Activated CD4-positive, alpha-beta memory T cell treated with anti-CD3 and anti-CD28 coated beads, Interleukin-2, amount 10 ng/mL, durations not matched to agents 7 days and 5 days (primary cell): ENCODE results near the gene SKI. TPM values are rescaled to one million over a fixed set of nuclear protein-coding genes. Genes with fewer than 3 reads are reported as not detected.

ENCODE experiments used
- CTCF ChIA-PET: fragments of 350-600 bp; sonication (Branson Sonifier 250); formaldehyde crosslinking; loops from one replicate; lab custom pipeline; 2021; ENCODE audit warnings: antibody characterized with exemption, inconsistent platforms; lab: Charles Lee
- POLR2A ChIA-PET: fragments of 350-600 bp; sonication (Branson Sonifier 250); formaldehyde crosslinking; loops from one replicate; lab custom pipeline; 2021; ENCODE audit warnings: antibody characterized with exemption; lab: Charles Lee
- DNase-seq: peaks from one replicate; pipeline ENCODE4 v3.0.0-alpha.2; 2020
- H3K27ac Mint-ChIP-seq: one replicate; pipeline ENCODE4 v1.8.0; 2021; ENCODE audit warnings: mild to moderate bottlenecking, mixed read lengths
- H3K27me3 Mint-ChIP-seq: one replicate; pipeline ENCODE4 v1.8.0; 2021; ENCODE audit warnings: mixed read lengths
- H3K36me3 Mint-ChIP-seq: one replicate; pipeline ENCODE4 v1.8.0; 2021; ENCODE audit warnings: low read depth, mixed read lengths
- H3K4me1 Mint-ChIP-seq: one replicate; pipeline ENCODE4 v1.8.0; 2021; ENCODE audit warnings: mixed read lengths
- H3K4me3 Mint-ChIP-seq: one replicate; pipeline ENCODE4 v1.8.0; 2021; ENCODE audit warnings: mild to moderate bottlenecking, mixed read lengths
- H3K9me3 Mint-ChIP-seq: one replicate; pipeline ENCODE4 v1.8.0; 2021; ENCODE audit warnings: mixed read lengths
- total RNA-seq, 2 experiments: library from RNA; stranded (reverse); gene quantifications; one replicate each; pipeline ENCODE4 v1.2.3, GENCODE V29; 2021

The SKI gene
- total RNA-seq: 10 to 100 TPM; 58.0 to 61.5 TPM

DNA sequence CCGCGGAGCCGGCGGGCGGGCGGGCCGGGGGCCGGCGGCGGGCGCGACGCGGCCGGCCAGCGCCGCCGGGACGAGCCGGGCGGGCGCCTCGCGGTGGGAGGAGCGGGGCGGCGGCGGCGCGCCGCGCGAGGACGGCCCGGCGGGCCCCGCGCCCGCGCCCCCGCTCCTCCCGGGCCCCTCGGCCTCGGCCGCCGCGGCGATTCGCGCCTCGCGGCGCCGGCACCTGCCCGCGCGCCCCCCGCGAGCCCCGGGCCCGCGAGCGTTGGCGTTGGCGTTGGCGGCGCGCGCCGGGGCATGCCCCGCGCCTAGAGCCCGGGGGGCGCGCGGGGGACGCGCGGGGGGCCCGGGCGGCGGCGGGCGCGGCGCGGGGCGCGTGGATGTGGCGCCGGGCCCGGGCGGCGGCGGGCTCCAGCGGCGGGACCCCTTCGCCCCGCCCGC lies at the start of gene SKI:
SKI (plus strand) TSS at position 163 of the 438 bp plus-strand sequence. CDS start 448 bp downstream, outside the sequence.
- H3K9me3 Mint-ChIP-seq: no peaks in the 10 kb centered on the region
- peak within 1 kb of the TSS; percentile 92 for H3K27ac Mint-ChIP-seq
- no peak for DNase-seq
- peaks cover 37% of the 10 kb centered on the region for H3K36me3 Mint-ChIP-seq
- peak within 1 kb of the TSS; percentile 98 for H3K4me3 Mint-ChIP-seq
- ChIA-PET POLR2A (interaction anchor here (0.8 to 9.5 kb wide), 12 partner anchors 9 to 319 kb away, joined by 3 to 148 read pairs (median 8); no protein-coding TSS in a partner anchor), CTCF (interaction anchor here (1.3 to 2.5 kb wide), 2 partner anchors 81 to 154 kb away, joined by 7 read pairs; no protein-coding TSS in a partner anchor)
- peaks cover 22% of the 10 kb centered on the region for H3K4me1 Mint-ChIP-seq
- H3K27me3 Mint-ChIP-seq: peaks cover 3% of the 10 kb centered on the region

DNA sequence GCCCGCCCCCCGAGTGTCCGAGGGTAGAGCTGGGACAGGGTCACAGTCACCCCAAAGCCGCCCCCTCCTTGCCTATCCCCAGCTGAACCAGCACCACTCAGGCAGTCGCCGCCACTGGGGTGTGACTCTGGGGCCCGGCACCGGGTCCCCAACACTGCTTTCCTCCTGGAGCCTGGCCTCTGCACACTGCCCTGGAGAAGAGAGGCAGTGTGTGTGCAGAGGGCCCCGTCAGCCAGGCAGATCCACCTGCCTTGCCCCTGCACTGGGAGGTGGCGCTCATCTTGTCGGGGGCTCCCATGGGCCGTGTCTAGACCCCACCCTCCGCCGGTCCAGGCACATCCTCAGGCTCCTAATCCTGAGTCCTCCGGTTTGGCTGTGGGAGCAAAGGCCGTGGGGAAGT lies 49.2 kb upstream of the SKI start:
- H3K27ac Mint-ChIP-seq: no peak overlapping the region
- no peaks in the 10 kb centered on the region for H3K27me3 Mint-ChIP-seq
- no peaks in the 10 kb centered on the region for H3K9me3 Mint-ChIP-seq
- DNase-seq: no peak
- no peak overlapping the region for H3K4me3 Mint-ChIP-seq
- ChIA-PET POLR2A (interaction anchor here (0.7 kb wide), 1 partner anchor 16 kb away, joined by 3 read pairs; the partner anchor contains the start of gene FAAP20), CTCF (no interaction called here)
- H3K36me3 Mint-ChIP-seq: no peaks in the 10 kb centered on the region
- H3K4me1 Mint-ChIP-seq: no peaks in the 10 kb centered on the region

DNA sequence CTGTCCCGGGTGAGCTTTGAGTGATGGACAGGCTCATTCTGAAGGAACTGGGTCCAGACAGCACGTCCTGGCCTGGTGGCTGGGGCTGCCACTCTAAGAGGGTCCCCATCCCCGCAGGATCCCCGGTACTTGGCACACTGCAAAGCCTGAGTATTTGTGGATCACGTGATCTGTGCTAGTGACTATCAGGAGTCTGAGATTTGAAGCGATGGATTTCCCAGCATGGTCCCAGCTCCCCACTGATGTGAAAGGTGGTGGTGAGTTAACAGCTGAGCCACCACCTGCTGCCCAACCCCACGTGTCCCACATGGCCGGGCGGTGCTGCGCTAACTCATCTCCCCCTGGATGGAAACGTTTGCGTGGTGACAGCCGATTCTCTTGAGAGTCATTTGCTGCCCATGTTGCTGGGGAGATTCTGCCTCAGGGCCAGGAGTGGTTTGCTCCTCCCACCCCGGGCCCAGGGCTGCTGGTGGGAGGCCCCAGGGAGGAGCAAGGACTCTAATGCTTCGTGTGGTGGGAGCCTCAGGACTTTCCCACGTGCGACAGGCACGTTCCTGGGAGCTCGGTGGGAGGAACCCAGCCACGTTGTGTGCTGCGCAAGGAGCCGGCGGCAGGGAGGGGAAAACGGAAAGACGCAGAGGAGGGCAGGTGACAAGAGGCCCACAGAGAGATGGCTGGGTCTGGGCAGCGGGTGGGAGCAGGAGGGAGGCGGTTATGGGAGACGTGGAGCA lies 48.7 kb upstream of the SKI start:
- no peaks in the 10 kb centered on the region for H3K4me1 Mint-ChIP-seq
- no peak overlapping the region for H3K27ac Mint-ChIP-seq
- H3K4me3 Mint-ChIP-seq: no peak overlapping the region
- no peaks in the 10 kb centered on the region for H3K27me3 Mint-ChIP-seq
- ChIA-PET CTCF (no interaction called here), POLR2A (interaction anchor here (0.7 kb wide), 1 partner anchor 15 kb away, joined by 3 read pairs; the partner anchor contains the start of gene FAAP20)
- no peaks in the 10 kb centered on the region for H3K9me3 Mint-ChIP-seq
- no peak for DNase-seq
- H3K36me3 Mint-ChIP-seq: no peaks in the 10 kb centered on the region

DNA sequence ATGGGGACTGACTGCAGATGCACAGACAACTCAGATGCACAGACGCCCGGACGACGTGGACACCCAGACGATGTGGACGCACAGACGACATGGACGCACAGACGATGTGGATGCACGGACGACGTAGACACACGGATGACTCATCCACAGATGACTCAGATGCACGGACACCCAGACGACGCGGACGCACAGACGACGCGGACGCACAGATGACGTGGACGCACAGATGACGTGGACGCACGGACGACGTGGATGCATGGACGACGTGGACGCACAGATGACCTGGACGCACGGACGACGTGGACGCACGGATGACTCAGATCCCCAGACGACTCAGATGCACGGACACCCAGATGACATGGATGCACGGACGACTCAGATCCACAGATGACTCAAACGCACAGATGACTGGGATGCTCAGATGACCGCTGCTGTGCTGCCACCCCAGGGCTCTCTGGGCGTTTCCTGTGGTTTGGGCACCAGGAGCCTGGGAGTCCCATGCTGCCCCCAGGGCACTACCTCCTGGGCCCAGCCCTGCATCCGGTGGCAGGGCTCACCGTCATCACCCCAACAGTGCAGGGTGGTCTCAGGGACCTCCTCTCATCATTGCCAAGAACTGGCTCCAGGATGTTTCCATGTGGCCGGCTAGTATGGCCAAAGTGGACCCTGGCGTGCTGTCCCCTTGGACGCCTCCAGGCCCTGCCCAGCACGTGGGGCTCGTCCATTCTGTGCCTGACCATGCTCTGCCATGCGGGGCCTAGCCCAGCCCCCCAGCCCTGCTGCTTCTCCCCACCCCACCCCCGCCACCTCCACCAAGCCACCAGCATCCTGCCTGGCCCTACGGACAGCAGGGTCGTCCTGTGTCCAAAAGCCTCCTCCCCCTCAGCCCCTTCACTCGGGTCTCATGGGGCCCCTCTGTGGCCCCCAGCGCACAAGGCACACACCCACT lies 47.5 kb upstream of the SKI start:
- ChIA-PET CTCF (no interaction called here), POLR2A (no interaction called here)
- no peaks in the 10 kb centered on the region for H3K9me3 Mint-ChIP-seq
- H3K36me3 Mint-ChIP-seq: no peaks in the 10 kb centered on the region
- H3K4me1 Mint-ChIP-seq: no peaks in the 10 kb centered on the region
- H3K27me3 Mint-ChIP-seq: no peaks in the 10 kb centered on the region
- DNase-seq: no peak
- H3K27ac Mint-ChIP-seq: no peak overlapping the region
- H3K4me3 Mint-ChIP-seq: no peak overlapping the region

DNA sequence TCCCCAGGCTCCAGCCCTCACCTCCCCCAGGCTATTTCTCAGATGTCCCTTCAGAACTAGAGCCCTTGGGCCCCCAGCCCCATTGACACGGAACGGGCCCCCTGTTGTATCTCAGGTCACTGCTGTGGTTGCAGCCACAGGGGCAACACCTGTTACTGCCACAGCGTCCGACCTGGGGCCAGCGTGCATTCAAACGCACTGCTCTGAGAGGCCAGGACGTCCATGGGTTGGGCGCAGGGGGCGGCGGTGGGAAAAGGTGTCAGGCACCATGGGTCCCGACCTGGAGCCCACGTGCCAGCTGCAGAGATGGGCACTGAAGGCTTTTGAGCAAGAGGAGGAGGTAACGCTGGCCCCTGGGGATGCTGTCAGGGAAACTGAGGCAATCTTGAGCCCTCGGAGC lies 46.8 kb upstream of the SKI start:
- no peak overlapping the region for H3K27ac Mint-ChIP-seq
- POLR2A ChIA-PET: no interaction called here
- no peaks in the 10 kb centered on the region for H3K27me3 Mint-ChIP-seq

DNA sequence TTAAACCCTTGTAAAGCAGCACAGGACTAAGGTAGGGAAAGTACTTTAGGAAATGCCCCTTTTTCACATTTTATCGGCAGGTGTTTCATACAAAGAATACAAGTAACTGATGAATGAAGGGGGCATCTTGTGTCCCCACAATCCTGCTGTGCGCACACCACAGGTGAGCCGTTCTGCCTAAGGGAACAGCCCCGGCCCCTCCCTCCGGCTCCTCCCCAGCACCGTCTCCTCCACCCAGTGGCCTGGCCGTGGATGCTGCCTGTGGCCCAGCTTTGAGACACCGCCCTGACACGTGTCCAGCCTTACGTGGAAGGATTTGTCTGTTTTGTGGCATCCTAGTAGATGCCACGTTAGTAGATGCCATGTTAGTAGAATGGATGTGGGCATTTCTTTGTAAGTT lies 46.4 kb upstream of the SKI start:
- Mint-ChIP-seq H3K4me3 (no peak overlapping the region), H3K36me3 (no peaks in the 10 kb centered on the region), H3K9me3 (no peaks in the 10 kb centered on the region), H3K4me1 (no peaks in the 10 kb centered on the region), H3K27me3 (no peaks in the 10 kb centered on the region), H3K27ac (no peak overlapping the region)
- ChIA-PET CTCF (no interaction called here), POLR2A (no interaction called here)
- DNase-seq: no peak

More for the DNA sequence above, 46.8 kb upstream of the SKI start:
- Mint-ChIP-seq H3K9me3 (no peaks in the 10 kb centered on the region), H3K36me3 (no peaks in the 10 kb centered on the region), H3K4me3 (no peak overlapping the region), H3K4me1 (no peaks in the 10 kb centered on the region)
- CTCF ChIA-PET: no interaction called here
- DNase-seq: no peak

DNA sequence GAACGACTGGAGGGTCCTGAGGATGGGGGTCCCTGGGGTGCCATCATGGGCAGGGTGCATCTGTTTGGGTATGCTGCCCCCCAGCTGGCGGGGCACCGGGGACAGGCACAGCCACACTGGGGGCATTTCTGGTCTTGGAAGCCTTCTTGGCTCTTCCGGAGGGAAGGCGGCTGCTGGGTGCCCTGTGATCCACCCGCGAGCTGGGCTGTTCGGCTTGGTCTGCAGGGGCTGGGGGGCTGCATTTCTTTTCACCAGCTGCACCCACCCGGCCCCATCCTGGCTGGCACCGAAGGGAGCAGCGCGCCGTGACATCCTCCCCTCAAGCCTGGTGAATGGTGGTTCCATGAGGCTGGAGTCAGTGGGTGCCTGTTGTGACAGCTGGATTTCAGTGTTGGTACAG lies 45.7 kb upstream of the SKI start:
- Mint-ChIP-seq H3K4me1 (no peaks in the 10 kb centered on the region), H3K9me3 (no peaks in the 10 kb centered on the region), H3K36me3 (no peaks in the 10 kb centered on the region), H3K4me3 (no peak overlapping the region), H3K27ac (no peak overlapping the region), H3K27me3 (no peaks in the 10 kb centered on the region)
- ChIA-PET CTCF (interaction anchor here (0.9 to 1.6 kb wide), 2 partner anchors 8 to 12 kb away, joined by 4 read pairs; partner anchors contain the start of gene FAAP20), POLR2A (interaction anchor here (0.5 kb wide), 1 partner anchor 157 kb away, joined by 4 read pairs; no protein-coding TSS in a partner anchor)
- DNase-seq: no peak

DNA sequence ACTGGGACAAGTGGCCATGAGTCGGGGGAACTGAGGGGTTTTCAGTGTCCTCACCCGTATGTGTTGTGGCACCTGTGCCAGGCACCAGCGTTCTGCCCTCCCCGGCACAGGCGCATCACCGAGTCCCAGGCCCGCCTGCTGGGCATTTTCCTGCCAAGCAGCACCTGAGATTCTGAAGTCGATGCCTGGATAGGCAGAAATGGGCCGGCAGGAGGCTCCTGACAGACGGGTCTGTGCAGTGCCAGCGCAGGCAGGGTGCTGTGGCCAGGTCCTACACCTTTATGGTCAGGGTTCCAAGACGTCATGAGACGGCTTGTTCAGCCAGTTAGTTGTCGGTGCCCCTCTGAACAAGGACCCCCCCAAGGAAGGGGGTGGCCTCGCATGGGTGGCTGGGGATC lies 44.2 kb upstream of the SKI start:
- POLR2A ChIA-PET: interaction anchor here (1.2 kb wide), 1 partner anchor 208 kb away, joined by 3 read pairs; the partner anchor contains the start of genes MORN1 and RER1
- no peak overlapping the region for H3K27ac Mint-ChIP-seq

DNA sequence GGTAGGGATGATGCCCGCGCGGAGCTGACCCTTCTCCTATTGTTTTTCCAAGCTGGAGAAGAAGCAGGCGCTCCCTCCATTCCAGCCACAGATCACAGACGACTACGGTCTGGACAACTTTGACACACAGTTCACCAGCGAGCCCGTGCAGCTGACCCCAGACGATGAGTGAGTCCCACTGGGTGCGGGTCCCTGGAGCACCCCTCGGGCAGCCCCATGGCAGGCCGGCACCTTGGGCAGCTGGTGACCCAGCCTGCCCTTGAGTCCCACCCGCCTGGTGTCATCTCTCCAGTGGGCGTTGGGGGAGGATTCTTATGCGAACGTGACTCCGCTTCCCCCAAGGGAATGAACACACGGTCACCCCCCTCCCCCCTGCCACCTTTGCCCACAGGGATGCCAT lies 43.6 kb upstream of the SKI start:
- Mint-ChIP-seq H3K36me3 (no peaks in the 10 kb centered on the region), H3K4me1 (peaks cover 4% of the 10 kb centered on the region), H3K27me3 (no peaks in the 10 kb centered on the region), H3K9me3 (no peaks in the 10 kb centered on the region), H3K27ac (no peak overlapping the region), H3K4me3 (no peak overlapping the region)
- no peak for DNase-seq
- ChIA-PET POLR2A (interaction anchor here (1.2 kb wide), 1 partner anchor 207 kb away, joined by 3 read pairs; the partner anchor contains the start of genes MORN1 and RER1), CTCF (interaction anchor here (1.4 kb wide), 1 partner anchor 10 kb away, joined by 5 read pairs; no protein-coding TSS in a partner anchor)

More for the DNA sequence above, 44.2 kb upstream of the SKI start:
- DNase-seq: no peak
- CTCF ChIA-PET: interaction anchor here (1.4 to 1.6 kb wide), 2 partner anchors 9 to 10 kb away, joined by 4 to 5 read pairs; no protein-coding TSS in a partner anchor
- no peaks in the 10 kb centered on the region for H3K4me1 Mint-ChIP-seq
- no peaks in the 10 kb centered on the region for H3K27me3 Mint-ChIP-seq
- no peaks in the 10 kb centered on the region for H3K36me3 Mint-ChIP-seq
- no peaks in the 10 kb centered on the region for H3K9me3 Mint-ChIP-seq
- H3K4me3 Mint-ChIP-seq: no peak overlapping the region

DNA sequence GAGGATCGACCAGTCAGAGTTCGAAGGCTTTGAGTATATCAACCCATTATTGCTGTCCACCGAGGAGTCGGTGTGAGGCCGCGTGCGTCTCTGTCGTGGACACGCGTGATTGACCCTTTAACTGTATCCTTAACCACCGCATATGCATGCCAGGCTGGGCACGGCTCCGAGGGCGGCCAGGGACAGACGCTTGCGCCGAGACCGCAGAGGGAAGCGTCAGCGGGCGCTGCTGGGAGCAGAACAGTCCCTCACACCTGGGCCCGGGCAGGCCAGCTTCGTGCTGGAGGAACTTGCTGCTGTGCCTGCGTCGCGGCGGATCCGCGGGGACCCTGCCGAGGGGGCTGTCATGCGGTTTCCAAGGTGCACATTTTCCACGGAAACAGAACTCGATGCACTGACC lies 43.2 kb upstream of the SKI start:
- Mint-ChIP-seq H3K9me3 (no peaks in the 10 kb centered on the region), H3K4me1 (peaks cover 5% of the 10 kb centered on the region), H3K4me3 (no peak overlapping the region), H3K27me3 (no peaks in the 10 kb centered on the region), H3K36me3 (no peaks in the 10 kb centered on the region), H3K27ac (no peak overlapping the region)
- DNase-seq: no peak
- CTCF ChIA-PET: interaction anchor here (1.4 kb wide), 1 partner anchor 10 kb away, joined by 5 read pairs; no protein-coding TSS in a partner anchor
- POLR2A ChIA-PET: interaction anchor here (1.2 kb wide), 1 partner anchor 207 kb away, joined by 3 read pairs; the partner anchor contains the start of genes MORN1 and RER1

DNA sequence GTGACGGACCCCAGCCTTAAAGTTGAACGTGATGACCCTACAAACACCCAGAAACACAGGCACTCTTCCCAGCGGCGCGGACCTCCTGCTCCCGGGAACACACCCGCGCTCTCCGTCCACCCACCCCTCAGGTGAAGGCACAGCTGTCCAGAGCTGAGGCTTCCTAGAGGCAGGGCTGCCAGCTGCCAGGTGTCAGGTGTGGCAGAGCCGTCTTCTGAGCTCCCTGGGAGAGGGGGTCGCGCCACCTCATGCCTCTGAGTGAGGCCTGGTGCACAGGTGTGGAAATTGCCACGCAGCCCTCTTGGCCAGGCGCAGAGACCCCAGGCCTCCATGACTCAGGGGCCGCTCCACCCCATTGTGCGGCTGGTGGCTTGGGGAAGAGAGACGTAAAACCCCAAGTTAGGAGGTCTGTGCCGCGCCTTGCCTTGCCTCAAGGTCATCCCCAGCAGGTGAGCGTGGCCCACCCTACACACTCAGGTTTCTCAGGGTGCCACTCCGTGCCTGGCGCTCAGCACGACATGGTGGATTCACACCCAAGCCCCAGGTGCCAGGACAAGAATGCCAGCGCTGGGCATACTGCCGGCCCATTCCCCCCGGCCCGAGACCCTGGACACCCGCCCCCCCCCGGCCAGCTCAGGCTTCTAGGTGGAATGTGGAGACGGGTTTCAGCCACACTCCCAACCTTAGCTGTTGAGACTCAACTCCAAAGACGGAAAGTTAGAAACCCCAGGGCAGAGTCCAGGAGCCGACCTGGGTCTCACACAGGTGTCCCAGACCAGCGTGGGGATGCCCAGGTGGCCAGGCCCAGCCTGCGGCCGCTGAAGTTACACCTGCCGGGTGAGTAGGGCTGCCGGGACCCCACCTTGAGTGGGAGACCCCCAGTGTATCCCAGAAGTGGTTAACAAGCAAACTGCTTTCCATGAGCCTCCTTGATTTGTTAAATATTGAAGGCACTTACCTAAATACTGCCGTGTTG lies 42.0 kb upstream of the SKI start:
- Mint-ChIP-seq H3K4me1 (peaks cover 13% of the 10 kb centered on the region), H3K27me3 (no peaks in the 10 kb centered on the region), H3K36me3 (no peaks in the 10 kb centered on the region), H3K27ac (no peak overlapping the region), H3K9me3 (no peaks in the 10 kb centered on the region), H3K4me3 (no peak overlapping the region)
- ChIA-PET POLR2A (interaction anchor here (0.7 kb wide), 1 partner anchor 8 kb away, joined by 3 read pairs; the partner anchor contains the start of gene FAAP20), CTCF (interaction anchor here (0.6 kb wide), 1 partner anchor 36 kb away, joined by 3 read pairs; no protein-coding TSS in a partner anchor)
- no peak for DNase-seq
